DOHH2 (cell line): Measurements from ENCODE around the gene USP49.

Source experiments
- H3F3A ChIP-seq: fragments of 200-600 bp; sonication (generic), shearing (Covaris generic); 2 replicates; pipeline ENCODE4 v1.6.0; 2016; ENCODE audit warnings: antibody characterized with exemption, mild to moderate bottlenecking; ENCODE audit not compliant: control insufficient read depth, insufficient read depth
- H3K27ac ChIP-seq: fragments of 200-600 bp; sonication (generic); 2 replicates; pipeline ENCODE4 v1.5.1; 2014; ENCODE audit warnings: low read depth, mild to moderate bottlenecking, low read length, moderate library complexity
- H3K27me3 ChIP-seq: fragments of 200-600 bp; sonication (generic); 2 replicates; pipeline ENCODE4 v1.6.1; 2014; ENCODE audit warnings: mild to moderate bottlenecking, low read length, mixed read lengths; ENCODE audit not compliant: control insufficient read depth
- H3K36me3 ChIP-seq: fragments of 200-600 bp; sonication (generic); 2 replicates; pipeline ENCODE4 v1.6.1; 2014; ENCODE audit warnings: mild to moderate bottlenecking, low read length, moderate library complexity, mixed read lengths; ENCODE audit not compliant: control insufficient read depth
- H3K4me1 ChIP-seq: fragments of 200-600 bp; sonication (generic); 2 replicates; pipeline ENCODE4 v1.6.1; 2014; ENCODE audit warnings: mild to moderate bottlenecking, low read length, mixed read lengths; ENCODE audit not compliant: control insufficient read depth
- H3K4me2 ChIP-seq: fragments of 200-600 bp; sonication (generic); 2 replicates; pipeline ENCODE4 v1.6.0; 2014; ENCODE audit warnings: mild to moderate bottlenecking, low read length, moderate library complexity
- H3K4me3 ChIP-seq: fragments of 200-600 bp; sonication (generic); 2 replicates; pipeline ENCODE4 v1.5.1; 2014; ENCODE audit warnings: mild to moderate bottlenecking, low read length, mixed read lengths
- H3K79me2 ChIP-seq: fragments of 200-600 bp; sonication (generic); 2 replicates; pipeline ENCODE4 v1.6.1; 2014; ENCODE audit warnings: mild to moderate bottlenecking, low read length, mixed read lengths; ENCODE audit not compliant: control insufficient read depth
- H3K9me2 ChIP-seq: fragments of 200-600 bp; sonication (generic); replicated peaks from 2 replicates; pipeline ENCODE4 v1.6.1; 2014; ENCODE audit warnings: mild to moderate bottlenecking, low read length, mixed read lengths; ENCODE audit not compliant: control insufficient read depth
- H3K9me3 ChIP-seq: fragments of 200-600 bp; sonication (generic); 2 replicates; pipeline ENCODE4 v1.6.1; 2014; ENCODE audit warnings: antibody characterized with exemption, low read length, mixed read lengths; ENCODE audit not compliant: control insufficient read depth, insufficient read depth
- H4K20me1 ChIP-seq: fragments of 200-600 bp; sonication (generic); 2 replicates; pipeline ENCODE4 v1.6.0; 2014; ENCODE audit warnings: low read depth, mild to moderate bottlenecking, antibody characterized with exemption, low read length, moderate library complexity; ENCODE audit not compliant: control insufficient read depth, insufficient read depth
- CTCF ChIP-seq: fragments of 200-600 bp; sonication (generic); IDR thresholded peaks from one replicate; pipeline ENCODE4 v1.5.1; 2014; ENCODE audit warnings: antibody characterized with exemption, mild to moderate bottlenecking, low read depth, low read length; ENCODE audit not compliant: poor library complexity, severe bottlenecking
- EZH2phosphoT487 ChIP-seq: fragments of 200-600 bp; sonication (generic); IDR thresholded peaks from 2 replicates; pipeline ENCODE4 v1.6.1; 2017; ENCODE audit warnings: borderline replicate concordance, mild to moderate bottlenecking, antibody characterized with exemption, low read length, moderate library complexity, mixed read lengths

The USP49 gene

GRCh38 chr6:41909727-41910126 lies 14.6 kb upstream of the USP49 start:
- TF ChIP-seq CTCF: no peak
- no peak for TF ChIP-seq EZH2phosphoT487
- Histone ChIP-seq H3K9me2 (no peaks in the 10 kb centered on the region), H3K79me2 (peaks cover 18% of the 10 kb centered on the region)

DNA sequence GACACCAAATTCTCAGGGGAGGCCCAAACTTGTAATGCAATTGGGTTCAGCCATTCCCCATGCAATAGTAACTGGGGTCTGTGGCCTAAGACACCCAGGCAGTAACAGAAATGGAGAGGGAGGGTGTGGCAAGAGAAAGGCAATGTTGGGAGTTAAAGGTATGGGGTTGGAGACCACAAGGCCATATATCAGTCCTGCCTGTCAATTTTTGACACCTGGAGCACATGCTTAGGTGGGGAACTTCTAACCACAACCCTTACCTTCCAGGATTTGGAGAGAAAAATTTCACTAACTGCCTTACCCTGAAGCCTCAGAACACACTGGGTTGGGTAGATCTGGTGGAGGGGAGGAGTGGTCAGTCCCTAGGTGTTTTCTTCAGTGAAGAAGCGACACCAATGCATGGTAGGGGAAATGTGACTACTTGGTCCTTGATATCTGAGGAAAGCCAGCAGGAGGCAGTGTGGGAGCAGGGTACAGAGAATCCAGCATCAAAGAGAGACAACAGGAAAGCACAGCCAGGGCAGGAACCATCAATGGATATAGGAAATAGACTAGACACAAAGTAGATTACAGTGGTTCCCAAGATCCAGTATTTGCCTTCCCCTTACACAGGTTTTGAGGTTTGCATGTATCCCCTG lies 6.8 kb upstream of the USP49 start:
- H3K79me2 ChIP-seq: no peaks in the 10 kb centered on the region
- no peak overlapping the region for H3K4me2 ChIP-seq
- H3K9me2 ChIP-seq: no peaks in the 10 kb centered on the region
- H3F3A ChIP-seq: no peaks in the 10 kb centered on the region
- H3K27ac ChIP-seq: no peak overlapping the region
- no peak overlapping the region for H3K4me3 ChIP-seq
- no peaks in the 10 kb centered on the region for H4K20me1 ChIP-seq
- H3K9me3 ChIP-seq: no peaks in the 10 kb centered on the region
- H3K36me3 ChIP-seq: peaks cover 49% of the 10 kb centered on the region
- no peaks in the 10 kb centered on the region for H3K27me3 ChIP-seq
- no peak for TF ChIP-seq EZH2phosphoT487
- TF ChIP-seq CTCF: peak; percentile 55
- H3K4me1 ChIP-seq: no peaks in the 10 kb centered on the region

More at GRCh38 chr6:41909727-41910126, 14.6 kb upstream of the USP49 start:
- Histone ChIP-seq H3K36me3 (peaks cover 79% of the 10 kb centered on the region), H3K4me3 (no peak overlapping the region), H3K4me2 (no peak overlapping the region), H3K27ac (no peak overlapping the region), H3K27me3 (no peaks in the 10 kb centered on the region), H3K4me1 (no peaks in the 10 kb centered on the region), H3F3A (no peaks in the 10 kb centered on the region), H4K20me1 (no peaks in the 10 kb centered on the region), H3K9me3 (no peaks in the 10 kb centered on the region)

GRCh38 chr6:41900861-41901260 lies 5.7 kb upstream of the USP49 start:
- Histone ChIP-seq H3K79me2 (no peaks in the 10 kb centered on the region), H3K36me3 (peaks cover 38% of the 10 kb centered on the region), H3K4me1 (peaks cover 9% of the 10 kb centered on the region), H3K4me3 (no peak overlapping the region), H3K27ac (no peak overlapping the region), H4K20me1 (no peaks in the 10 kb centered on the region), H3K9me3 (no peaks in the 10 kb centered on the region), H3K4me2 (no peak overlapping the region), H3K9me2 (no peaks in the 10 kb centered on the region), H3K27me3 (no peaks in the 10 kb centered on the region), H3F3A (no peaks in the 10 kb centered on the region)
- TF ChIP-seq EZH2phosphoT487 (no peak), CTCF (no peak)
